Natural killer cell treated with Interleukin-12 subunit alpha and Interleukin-12 subunit beta and Interleukin-15 and Interleukin-18, amount 100 ng/mL, for 72 hours (primary cell): Measurements from ENCODE around the gene ATMIN. TPM values are rescaled to one million over a fixed set of nuclear protein-coding genes. Genes with fewer than 3 reads are reported as not detected.

Source experiments
- ATAC-seq, 2 donors: fragments of 150-1000 bp; cut with Tn5 transposase in 1 of 2; sonication (Bioruptor Pico), chemical (Tn5 transposase) in 1 of 2; 2 replicates each; pipeline ENCODE4 v1.10.0; 2021
- DNase-seq: peaks from one replicate; pipeline ENCODE4 v3.0.0; 2022; ENCODE audit warnings: low spot score
- H3K27ac Mint-ChIP-seq, 2 donors: 1 replicate in 1 of 2; 2 replicates in 1 of 2; pipeline ENCODE4 v1.8.0; 2022; ENCODE audit warnings: mixed read lengths in 2 of 2, mild to moderate bottlenecking in 1 of 2, moderate library complexity in 1 of 2
- H3K27me3 Mint-ChIP-seq, 2 donors: 1 replicate in 1 of 2; 2 replicates in 1 of 2; pipeline ENCODE4 v1.8.0; 2022; ENCODE audit warnings: mixed read lengths in 2 of 2
- H3K36me3 Mint-ChIP-seq: one replicate; pipeline ENCODE4 v1.8.0; 2022; ENCODE audit warnings: mixed read lengths
- H3K4me1 Mint-ChIP-seq, 2 donors: 1 replicate in 1 of 2; 2 replicates in 1 of 2; pipeline ENCODE4 v1.8.0; 2022; ENCODE audit warnings: low read depth in 2 of 2, mixed read lengths in 2 of 2, mild to moderate bottlenecking in 1 of 2
- H3K4me3 Mint-ChIP-seq: one replicate; pipeline ENCODE4 v1.8.0; 2022; ENCODE audit warnings: mixed read lengths
- H3K9me3 Mint-ChIP-seq: 2 replicates; pipeline ENCODE4 v1.8.0; 2022; ENCODE audit warnings: mixed read lengths
- total RNA-seq, 2 donors: library from RNA; stranded (reverse); gene quantifications; one replicate each; pipeline ENCODE4 v1.2.3, GENCODE V29; 2022

Gene ATMIN
- total RNA-seq, 2 donors from 2014 or later: 24.5 to 29.1 TPM

DNA sequence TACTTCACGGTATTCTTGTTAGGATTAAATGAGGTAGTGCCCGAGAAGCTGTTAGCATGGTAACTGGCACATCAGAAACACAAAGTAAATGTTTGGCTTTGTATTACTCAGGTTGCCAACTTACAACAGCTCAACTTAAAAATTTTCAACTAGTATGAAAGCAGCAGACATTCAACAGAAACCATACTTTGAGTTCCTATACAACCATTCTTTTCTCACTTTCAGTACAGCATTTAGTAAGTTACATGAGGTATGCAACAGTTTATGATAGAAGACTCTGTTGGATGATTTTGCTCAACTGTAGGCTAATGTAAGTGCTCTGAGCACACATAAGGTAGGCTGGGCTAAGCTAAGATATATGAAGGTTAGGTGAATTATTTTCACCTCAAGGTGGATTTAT is 21.0 kb upstream of the ATMIN start:
- no peak overlapping the region for H3K4me3 Mint-ChIP-seq
- ATAC-seq (no peak), DNase-seq (no peak)
- peaks cover 23% of the 10 kb centered on the region for H3K36me3 Mint-ChIP-seq
- H3K9me3 Mint-ChIP-seq: no peaks in the 10 kb centered on the region
- no peaks in the 10 kb centered on the region for H3K27me3 Mint-ChIP-seq
- H3K4me1 Mint-ChIP-seq: peaks cover 0 to 5% of the 10 kb centered on the region in 2 donors
- no peak overlapping the region for H3K27ac Mint-ChIP-seq

DNA sequence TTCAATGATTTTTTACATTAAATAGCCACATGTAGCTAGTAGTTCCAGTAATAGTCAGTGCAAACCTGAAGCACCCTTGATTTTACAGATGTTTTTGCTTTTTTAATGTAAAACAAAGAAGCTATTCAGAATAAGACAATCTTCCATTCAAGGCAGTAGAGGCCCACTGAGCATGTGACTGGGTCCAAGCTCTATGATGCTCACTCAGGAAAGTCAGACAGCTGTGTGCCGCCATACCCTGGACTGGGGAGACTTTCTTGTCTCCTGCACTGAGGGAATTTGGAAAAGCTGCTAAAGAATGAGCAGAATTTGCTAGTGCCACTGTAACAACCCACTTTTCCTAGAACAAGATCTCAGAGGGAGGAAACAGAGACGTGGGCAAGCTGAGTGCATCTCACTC is 17.1 kb upstream of the ATMIN start:
- Mint-ChIP-seq H3K4me3 (no peak overlapping the region), H3K27ac (no peak overlapping the region), H3K36me3 (peaks cover 13% of the 10 kb centered on the region), H3K27me3 (no peaks in the 10 kb centered on the region), H3K9me3 (no peaks in the 10 kb centered on the region), H3K4me1 (no peaks in the 10 kb centered on the region)
- no peak for DNase-seq
- no peak for ATAC-seq

DNA sequence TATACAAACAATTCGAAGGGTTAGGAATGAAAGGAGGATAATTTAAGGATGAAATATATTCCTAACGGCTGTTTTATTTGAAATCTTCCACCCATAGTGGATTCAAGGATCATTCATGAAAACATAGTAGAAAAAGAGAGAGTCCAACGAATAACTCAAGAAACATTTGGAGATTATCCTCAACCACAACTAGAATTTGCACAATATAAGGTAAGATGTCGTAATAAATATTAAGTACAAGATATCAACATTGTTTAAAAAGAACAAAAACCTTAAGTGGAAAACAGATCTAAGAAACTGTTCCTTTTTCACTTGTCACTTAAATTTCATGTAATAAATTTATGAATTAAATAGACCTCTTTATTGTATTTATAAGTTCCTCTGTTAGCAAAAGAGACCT is 9.2 kb upstream of the ATMIN start:
- Mint-ChIP-seq H3K4me3 (no peak overlapping the region), H3K4me1 (no peaks in the 10 kb centered on the region), H3K9me3 (no peaks in the 10 kb centered on the region), H3K27ac (no peak overlapping the region), H3K36me3 (peaks cover 14% of the 10 kb centered on the region), H3K27me3 (no peaks in the 10 kb centered on the region)
- no peak for ATAC-seq
- no peak for DNase-seq

- H3K4me3 Mint-ChIP-seq: no peak overlapping the region
- no peaks in the 10 kb centered on the region for H3K27me3 Mint-ChIP-seq
- no peak for ATAC-seq
- no peak overlapping the region for H3K27ac Mint-ChIP-seq
- H3K4me1 Mint-ChIP-seq: no peaks in the 10 kb centered on the region
- peaks cover 15% of the 10 kb centered on the region for H3K36me3 Mint-ChIP-seq
- no peak for DNase-seq
- no peaks in the 10 kb centered on the region for H3K9me3 Mint-ChIP-seq
These were observed 5.6 kb upstream of the ATMIN start for GRCh38 chr16:81029930-81030604.

- Mint-ChIP-seq H3K36me3 (peaks cover 10% of the 10 kb centered on the region), H3K27ac (peak overlapping the region; percentile 64 to 72), H3K27me3 (no peaks in the 10 kb centered on the region), H3K9me3 (no peaks in the 10 kb centered on the region), H3K4me1 (peaks cover 21 to 24% of the 10 kb centered on the region in 2 donors), H3K4me3 (peak overlapping the region; percentile 89)
- ATAC-seq (peak; percentile 83), DNase-seq (no peak)
These were observed 521 bp downstream of the ATMIN start for GRCh38 chr16:81035975-81036750.

- Mint-ChIP-seq H3K9me3 (no peaks in the 10 kb centered on the region), H3K27me3 (no peaks in the 10 kb centered on the region), H3K4me3 (peak overlapping the region; percentile 89), H3K27ac (peak overlapping the region; percentile 64 to 72), H3K36me3 (peaks cover 6% of the 10 kb centered on the region), H3K4me1 (peaks cover 24% of the 10 kb centered on the region in 2 donors)
- no peak for ATAC-seq
- DNase-seq: no peak
These were observed 1.2 kb downstream of the ATMIN start for GRCh38 chr16:81036751-81037350.

GRCh38 chr16:81040131-81040530 is 4.5 kb downstream of the ATMIN start:
- Mint-ChIP-seq H3K36me3 (peaks cover 23% of the 10 kb centered on the region), H3K27ac (peak overlapping the region in 1 of 2 donors; percentile 8), H3K4me1 (peaks cover 24% of the 10 kb centered on the region in 2 donors), H3K4me3 (no peak overlapping the region), H3K9me3 (no peaks in the 10 kb centered on the region), H3K27me3 (no peaks in the 10 kb centered on the region)
- DNase-seq (no peak), ATAC-seq (no peak)

DNA sequence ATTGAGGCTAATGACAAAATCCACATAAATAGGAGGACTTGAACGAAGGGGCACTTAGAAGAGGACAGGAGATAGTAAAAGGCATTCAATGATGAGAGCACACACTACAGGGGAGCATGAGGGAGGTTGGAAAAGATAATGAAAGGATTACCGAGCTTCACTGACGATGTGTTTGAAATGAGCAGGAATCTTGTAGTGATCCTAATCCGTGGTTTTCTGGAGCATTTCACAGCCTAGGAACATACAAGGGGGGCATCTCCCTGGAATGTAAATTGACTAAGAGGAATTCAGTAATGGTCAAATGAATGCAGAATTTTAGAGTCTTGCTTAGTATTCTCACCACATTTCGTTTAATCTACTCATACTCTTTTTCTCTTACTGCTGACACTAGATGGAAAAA is 5.2 kb downstream of the ATMIN start:
- peaks cover 23% of the 10 kb centered on the region for H3K36me3 Mint-ChIP-seq
- no peak overlapping the region for H3K4me3 Mint-ChIP-seq
- ATAC-seq: no peak
- H3K27ac Mint-ChIP-seq: peak overlapping the region in 1 of 2 donors; percentile 8
- no peak for DNase-seq
- no peaks in the 10 kb centered on the region for H3K9me3 Mint-ChIP-seq
- peaks cover 24% of the 10 kb centered on the region in 2 donors for H3K4me1 Mint-ChIP-seq
- no peaks in the 10 kb centered on the region for H3K27me3 Mint-ChIP-seq

DNA sequence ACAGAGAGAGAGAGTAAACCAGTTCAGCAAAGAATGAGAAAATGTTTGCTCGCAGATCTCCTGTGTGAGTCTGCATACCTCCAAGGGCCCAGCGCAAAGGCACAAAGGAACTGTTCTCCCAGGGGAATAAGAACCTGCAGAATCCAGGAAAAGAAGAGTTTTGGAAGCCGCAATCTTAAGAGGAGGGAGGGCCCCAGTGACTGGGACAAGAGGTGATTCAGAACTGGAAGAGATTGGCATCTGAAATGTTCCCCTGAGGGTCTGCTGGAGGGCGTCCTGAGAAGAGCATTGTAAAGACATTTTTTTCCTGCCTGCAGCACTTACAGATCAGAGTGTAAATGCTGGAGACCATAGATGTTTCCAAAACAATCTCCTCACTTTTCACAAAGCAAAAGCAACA is 6.1 kb downstream of the ATMIN start:
- peaks cover 20 to 21% of the 10 kb centered on the region in 2 donors for H3K4me1 Mint-ChIP-seq
- no peak overlapping the region for H3K4me3 Mint-ChIP-seq
- no peak for DNase-seq
- H3K9me3 Mint-ChIP-seq: no peaks in the 10 kb centered on the region
- ATAC-seq: no peak
- H3K36me3 Mint-ChIP-seq: peaks cover 23% of the 10 kb centered on the region
- H3K27me3 Mint-ChIP-seq: no peaks in the 10 kb centered on the region
- H3K27ac Mint-ChIP-seq: no peak overlapping the region

- no peak overlapping the region for H3K27ac Mint-ChIP-seq
- H3K36me3 Mint-ChIP-seq: peaks cover 23% of the 10 kb centered on the region
- no peaks in the 10 kb centered on the region for H3K9me3 Mint-ChIP-seq
- H3K4me1 Mint-ChIP-seq: peaks cover 10 to 11% of the 10 kb centered on the region in 2 donors
- H3K4me3 Mint-ChIP-seq: no peak overlapping the region
- ATAC-seq (no peak), DNase-seq (no peak)
- no peaks in the 10 kb centered on the region for H3K27me3 Mint-ChIP-seq
These were observed 7.2 kb downstream of the ATMIN start for GRCh38 chr16:81042821-81043220.

GRCh38 chr16:81053761-81054160 is 18.1 kb downstream of the ATMIN start:
- H3K4me1 Mint-ChIP-seq: no peaks in the 10 kb centered on the region
- peaks cover 10% of the 10 kb centered on the region for H3K9me3 Mint-ChIP-seq
- H3K36me3 Mint-ChIP-seq: peaks cover 16% of the 10 kb centered on the region
- peaks cover 0 to 5% of the 10 kb centered on the region in 2 donors for H3K27me3 Mint-ChIP-seq
- H3K27ac Mint-ChIP-seq: no peak overlapping the region
- H3K4me3 Mint-ChIP-seq: no peak overlapping the region
- no peak for DNase-seq
- no peak for ATAC-seq

GRCh38 chr16:81060576-81061306 is 25.1 kb downstream of the ATMIN start:
- no peaks in the 10 kb centered on the region for H3K9me3 Mint-ChIP-seq
- no peaks in the 10 kb centered on the region for H3K27me3 Mint-ChIP-seq
- H3K36me3 Mint-ChIP-seq: no peaks in the 10 kb centered on the region
- ATAC-seq: no peak
- no peak overlapping the region for H3K4me3 Mint-ChIP-seq
- H3K4me1 Mint-ChIP-seq: no peaks in the 10 kb centered on the region
- no peak for DNase-seq
- no peak overlapping the region for H3K27ac Mint-ChIP-seq

GRCh38 chr16:81061307-81061640 is 25.6 kb downstream of the ATMIN start:
- no peak overlapping the region for H3K4me3 Mint-ChIP-seq
- no peaks in the 10 kb centered on the region for H3K36me3 Mint-ChIP-seq
- no peak for ATAC-seq
- H3K4me1 Mint-ChIP-seq: no peaks in the 10 kb centered on the region
- no peak overlapping the region for H3K27ac Mint-ChIP-seq
- H3K27me3 Mint-ChIP-seq: no peaks in the 10 kb centered on the region
- no peak for DNase-seq
- H3K9me3 Mint-ChIP-seq: no peaks in the 10 kb centered on the region
